Esophagus mucosa (tissue), 1 donor: ENCODE measurements around the gene COL9A1. TPM values are rescaled to one million over a fixed set of nuclear protein-coding genes. Genes with fewer than 3 reads are reported as not detected.
"Not testable (repeated sequence)": the region's sequence is repeated elsewhere in the genome, so short reads cannot be mapped to it uniquely, and the experiment has no call there.

Experiments used
- ATAC-seq: fragments of 200-7000 bp; cut with Tn5 transposase; one replicate; pipeline ENCODE4 v1.9.1; 2020
- total RNA-seq: library from RNA; stranded (reverse); gene quantifications from one replicate; pipeline ENCODE4 v1.2.4, GENCODE V29; 2023
- donor health status: DM: yes; HTN: yes; CAD: no.

The COL9A1 gene
- not detected for total RNA-seq

DNA sequence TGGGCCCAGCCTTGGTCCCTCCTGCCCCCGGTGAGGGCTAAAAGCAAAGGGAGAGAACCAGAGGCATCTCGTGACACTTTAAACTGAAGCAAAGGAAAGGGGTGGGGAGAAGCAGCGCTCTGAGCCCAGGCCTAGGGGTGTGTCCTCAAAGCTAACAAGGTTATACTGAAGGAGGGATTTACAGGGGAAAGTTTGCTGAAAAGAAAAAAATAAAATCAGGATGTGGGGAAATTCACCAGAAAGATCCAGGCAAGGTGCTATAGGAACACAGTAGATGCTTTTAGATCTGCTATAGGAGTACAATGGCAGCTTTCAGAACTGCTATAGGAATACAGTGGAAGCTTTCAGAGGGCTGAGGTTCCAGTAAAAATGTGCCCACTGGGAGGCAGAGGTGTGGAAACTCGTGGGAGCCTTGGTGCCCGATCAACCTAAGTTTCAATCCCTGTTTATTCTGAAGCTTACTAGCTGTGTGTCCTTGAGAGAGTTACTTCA lies at the start of gene COL9A1:
TSS of gene COL9A1 (minus strand) at position 51 of the 492 bp plus-strand sequence. CDS start 160 bp downstream, outside the sequence.
- ATAC-seq, result no peak

DNA sequence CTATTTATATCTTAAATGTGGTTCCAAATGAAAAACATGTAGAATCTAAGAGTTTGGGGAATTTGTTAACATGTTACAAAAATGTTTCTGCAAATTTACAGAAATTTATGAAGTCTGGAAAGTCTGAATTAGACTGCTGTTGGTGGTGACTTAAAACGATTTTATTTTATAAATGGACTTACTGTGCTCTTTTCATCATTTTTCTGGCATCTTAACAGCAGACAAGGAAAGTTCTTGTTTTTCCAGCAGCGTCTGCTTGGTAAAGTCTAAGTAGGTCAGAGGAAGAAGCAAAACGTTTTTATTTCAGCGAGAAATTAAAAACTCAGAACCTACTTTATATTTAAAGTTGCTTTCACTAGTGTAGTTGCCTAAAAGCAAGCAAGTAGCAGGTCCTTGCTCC lies 48.6 kb upstream of the COL9A1 start:
- ATAC-seq, result no peak

DNA sequence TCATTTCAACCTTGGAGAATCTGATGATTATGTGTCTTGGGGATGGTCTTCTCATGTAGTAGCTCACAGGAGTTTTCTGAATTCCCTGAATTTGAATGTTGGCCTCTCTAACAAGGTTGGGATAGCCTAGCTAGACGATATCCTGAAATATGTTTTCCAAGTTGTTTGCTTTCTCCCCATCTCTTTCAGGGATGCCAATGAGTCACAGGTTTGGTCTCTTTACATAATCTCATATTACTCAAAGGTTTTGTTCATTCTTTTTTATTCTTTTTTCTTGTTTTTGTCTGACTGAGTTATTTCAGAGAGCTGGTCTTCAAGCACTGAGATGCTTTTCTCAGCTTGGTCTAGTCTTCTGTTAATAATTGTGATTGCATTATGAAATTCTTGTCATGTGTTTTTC lies 42.7 kb upstream of the COL9A1 start:
- ATAC-seq, result no peak

DNA sequence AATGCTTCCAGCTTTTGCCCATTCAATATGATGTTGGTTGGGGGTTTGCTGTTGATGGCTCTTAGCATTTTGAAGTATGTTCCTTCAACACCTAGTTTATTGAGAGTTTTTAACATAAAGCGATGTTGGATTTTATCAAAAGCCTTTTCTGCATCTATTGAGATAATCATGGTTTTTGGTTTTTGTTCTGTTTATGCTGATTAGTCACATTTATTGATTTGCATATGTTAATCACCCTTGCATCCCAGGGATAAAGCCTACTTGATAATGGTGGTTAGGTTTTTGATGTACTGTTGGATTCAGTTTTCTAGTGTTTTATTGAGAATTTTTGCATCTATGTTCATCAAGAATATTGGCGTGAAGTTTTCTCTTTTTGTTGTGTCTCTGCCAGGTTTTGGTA lies 40.4 kb upstream of the COL9A1 start:
- no peak for ATAC-seq

DNA sequence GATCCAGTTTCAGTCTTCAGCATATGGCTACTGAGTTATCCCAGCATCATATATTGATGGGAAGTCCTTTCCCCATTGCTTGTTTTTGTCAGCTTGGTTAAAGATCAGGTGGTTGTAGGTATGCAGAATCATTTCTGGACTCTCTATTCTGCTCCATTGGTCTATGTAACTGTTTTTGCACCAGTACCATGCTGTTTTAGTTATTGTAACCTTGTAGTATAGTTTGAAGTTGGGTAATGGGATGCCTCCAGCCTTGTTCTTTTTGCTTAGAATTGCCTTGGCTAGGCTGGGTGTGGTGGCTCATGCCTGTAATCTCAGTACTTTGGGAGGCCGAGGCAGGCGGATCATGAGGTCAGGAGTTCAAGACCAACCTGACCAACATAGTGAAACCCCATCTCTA lies 36.9 kb upstream of the COL9A1 start:
- not testable (repeated sequence) for ATAC-seq

DNA sequence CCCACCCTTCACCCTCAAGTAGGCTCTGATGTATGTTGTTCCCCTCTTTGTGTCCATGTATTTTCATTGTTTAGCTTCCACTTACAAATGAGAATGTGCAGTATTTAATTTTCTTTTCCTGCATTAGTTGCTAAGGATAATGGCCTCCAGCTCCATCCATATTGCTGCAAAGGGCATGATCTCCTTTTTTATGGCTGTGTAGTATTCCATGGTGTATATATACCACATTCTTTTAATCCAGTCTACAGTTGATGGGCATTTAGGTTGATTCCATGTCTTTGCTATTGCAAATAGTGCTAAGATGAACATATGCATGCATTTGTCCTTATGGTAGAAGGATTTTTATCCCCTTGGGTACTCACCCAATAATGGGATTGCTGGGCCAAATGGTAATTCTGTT lies 35.9 kb upstream of the COL9A1 start:
- no peak for ATAC-seq

DNA sequence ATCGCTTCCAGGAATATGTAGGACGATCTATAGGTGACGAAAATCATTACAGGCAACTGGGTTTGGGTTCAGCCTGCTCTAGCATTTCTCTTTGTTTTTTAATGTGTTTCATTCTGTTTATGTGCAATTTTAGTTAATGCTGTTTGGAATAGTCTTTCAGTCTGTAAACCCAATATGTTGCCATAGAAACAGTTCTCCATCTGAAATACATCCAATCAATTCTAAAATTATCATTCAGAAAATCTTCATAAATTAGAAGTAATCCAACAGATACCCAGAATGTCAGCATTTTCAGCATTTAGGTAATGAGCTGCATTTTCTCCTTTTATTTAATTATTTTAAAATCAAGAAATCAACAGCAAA lies 34.8 kb upstream of the COL9A1 start:
- ATAC-seq, result no peak

DNA sequence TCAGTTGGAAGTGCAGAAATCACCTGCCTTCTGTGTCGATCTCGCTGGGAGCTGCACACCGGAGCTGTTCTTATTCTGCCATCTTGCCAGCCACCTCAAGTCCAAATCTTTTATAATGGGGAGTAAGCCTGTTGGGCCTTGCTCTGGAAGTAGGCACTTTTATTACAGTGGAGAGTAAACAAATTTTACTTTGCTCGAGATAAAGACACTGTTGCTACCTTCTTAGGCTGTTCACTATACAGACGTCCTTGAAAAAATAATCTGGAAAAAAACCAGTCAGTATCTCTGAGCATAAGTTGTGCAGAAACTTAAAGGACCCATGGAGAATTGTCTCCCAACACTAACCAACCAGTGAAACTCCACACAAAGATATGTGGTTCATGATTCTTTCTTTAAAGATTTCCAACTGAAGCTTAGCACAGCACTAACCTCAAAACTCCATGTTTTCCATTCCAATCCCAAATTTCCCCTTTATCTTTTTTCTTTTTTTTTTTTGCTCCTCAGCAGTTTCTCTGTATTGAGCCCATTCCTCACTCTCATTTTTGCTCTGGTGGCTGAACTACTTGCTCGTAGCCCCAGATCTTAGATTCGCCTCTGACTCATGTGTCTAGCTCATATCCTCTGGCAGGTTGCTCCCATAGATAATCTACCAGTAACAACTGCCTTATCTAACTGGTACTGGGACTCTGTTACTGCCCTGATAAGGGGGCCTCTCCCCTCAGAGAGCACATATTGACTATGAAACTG lies 34.3 kb upstream of the COL9A1 start:
- ATAC-seq, result no peak

DNA sequence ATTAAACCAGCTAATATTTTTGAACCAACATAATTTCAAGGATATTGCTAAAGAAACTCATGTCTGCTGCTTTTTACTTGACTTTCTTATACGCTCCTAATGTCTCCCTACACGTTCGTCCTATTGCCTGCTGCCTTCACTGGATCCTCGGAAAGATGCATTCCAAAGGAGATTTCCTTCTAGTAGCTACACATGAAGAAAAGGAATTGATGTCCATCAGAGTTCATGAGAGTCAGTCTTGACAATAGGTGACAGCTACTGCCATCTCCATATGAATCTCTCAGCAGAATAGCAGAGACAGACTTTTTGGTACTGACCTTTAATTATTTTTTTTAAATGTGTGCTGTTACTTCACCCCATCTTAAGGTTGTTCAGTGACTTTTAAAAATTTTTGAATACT lies 24.2 kb upstream of the COL9A1 start:
- ATAC-seq, result no peak

DNA sequence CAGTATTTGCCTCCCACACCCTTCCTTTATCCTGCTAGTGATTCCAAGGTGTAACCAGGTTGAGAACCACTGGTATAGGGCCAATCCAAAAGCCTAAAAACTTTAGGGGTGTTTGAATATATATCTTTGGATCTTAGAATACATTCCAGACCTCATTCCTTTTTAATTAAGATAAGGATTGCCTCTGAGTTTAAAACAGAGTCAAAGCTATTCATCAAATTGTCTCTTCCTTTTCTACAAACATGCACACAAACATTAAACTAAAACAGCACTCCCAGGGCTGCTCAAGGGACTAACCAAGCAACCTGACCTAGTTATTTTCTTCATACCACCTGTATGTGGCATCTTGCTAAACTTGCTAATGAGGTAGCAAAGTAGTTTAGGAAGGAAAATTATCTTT lies 22.1 kb upstream of the COL9A1 start:
- ATAC-seq, result no peak

DNA sequence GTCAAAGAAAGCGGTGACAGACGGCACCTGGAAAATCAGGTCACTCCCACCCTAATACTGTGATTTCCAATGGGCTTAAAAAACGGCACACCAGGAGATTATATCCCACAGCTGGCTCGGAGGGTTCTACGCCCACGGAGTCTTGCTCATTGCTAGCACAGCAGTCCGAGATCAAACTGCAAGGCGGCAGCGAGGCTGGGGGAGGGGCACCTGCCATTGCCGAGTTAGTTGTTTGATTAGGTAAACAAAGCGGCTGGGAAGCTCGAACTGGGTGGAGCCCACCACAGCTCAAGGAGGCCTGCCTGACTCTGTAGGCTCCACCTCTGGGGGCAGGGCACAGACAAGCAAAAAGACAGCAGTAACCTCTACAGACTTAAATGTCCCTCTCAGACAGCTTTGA lies 14.9 kb upstream of the COL9A1 start:
- ATAC-seq, result not testable (repeated sequence)

DNA sequence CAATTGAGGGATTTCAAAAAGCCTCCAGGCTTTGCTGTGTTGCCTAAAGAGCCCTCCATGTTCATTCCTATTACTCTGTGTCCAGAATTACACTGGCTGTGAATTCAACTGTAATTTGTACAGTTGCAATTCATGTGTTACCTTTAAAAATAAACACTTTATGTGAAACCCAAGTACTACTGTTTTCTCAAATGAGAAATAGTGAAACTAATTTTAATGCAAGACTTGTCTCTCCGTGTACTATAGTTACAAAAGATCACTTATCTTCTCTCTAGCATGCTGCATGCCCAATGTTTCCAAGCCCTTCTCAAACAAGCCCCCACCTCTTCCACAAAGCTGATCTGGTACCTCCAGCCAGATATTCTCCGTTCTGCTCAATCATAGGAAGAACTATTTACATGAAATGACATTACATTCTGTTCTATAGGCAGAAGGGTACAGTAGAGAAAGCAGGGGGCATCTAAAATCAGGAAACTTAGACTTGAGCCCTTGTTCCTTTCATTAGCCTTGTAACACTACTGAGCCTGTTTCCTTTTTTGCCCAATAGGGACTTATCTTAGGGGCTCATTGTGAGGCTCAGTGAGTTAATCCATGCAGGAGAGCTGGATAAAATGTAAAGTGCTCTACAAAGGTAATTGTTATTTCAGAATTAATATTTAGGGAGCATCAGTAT lies 12.3 kb upstream of the COL9A1 start:
- ATAC-seq, result no peak

DNA sequence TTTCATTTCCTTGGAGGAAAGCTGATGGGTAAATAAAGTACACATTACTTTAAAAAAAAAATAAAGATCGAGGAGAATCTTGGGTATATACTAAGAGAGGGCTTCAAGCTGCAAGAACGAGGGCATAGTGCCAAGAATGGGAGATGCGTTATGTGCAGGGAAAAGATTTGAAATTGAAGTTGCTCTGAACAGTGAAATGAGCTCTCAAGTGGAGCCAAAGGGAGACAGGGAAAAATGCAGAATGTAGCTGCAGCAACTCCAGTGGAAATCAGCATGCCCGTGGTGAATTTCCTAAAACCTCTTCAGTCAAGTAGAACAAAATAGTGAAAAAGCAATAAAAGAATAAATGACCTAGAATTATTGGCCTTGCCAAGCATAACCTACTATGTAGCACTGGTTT lies 11.4 kb upstream of the COL9A1 start:
- no peak for ATAC-seq

DNA sequence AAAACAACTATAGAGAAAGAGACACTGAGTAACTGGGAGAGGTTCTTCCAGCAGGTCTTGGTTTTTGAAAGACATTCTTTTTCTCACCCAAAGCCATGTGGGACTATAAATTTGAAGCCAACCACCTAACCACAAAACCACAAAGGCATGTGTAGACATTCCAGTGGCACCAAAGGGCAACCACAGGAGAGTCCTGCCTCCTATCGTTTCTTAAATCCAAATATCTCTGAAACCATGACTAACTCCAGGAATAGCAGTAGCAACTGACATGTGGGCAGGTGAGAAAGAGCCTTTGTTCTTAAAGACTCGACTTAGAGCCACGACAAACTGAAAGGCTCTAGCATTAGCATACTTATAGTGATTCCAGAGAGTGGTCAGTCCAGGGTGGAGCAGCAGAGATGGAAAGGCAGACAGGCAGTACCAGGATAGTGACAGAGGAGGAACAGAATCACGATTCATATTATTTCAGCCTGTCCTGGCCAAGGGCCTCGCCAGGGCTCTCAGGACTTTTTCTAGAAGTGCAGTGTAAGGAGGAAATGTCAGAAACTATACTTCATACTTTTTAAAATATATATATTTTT lies 9.4 kb upstream of the COL9A1 start:
- peak; percentile 25 for ATAC-seq

DNA sequence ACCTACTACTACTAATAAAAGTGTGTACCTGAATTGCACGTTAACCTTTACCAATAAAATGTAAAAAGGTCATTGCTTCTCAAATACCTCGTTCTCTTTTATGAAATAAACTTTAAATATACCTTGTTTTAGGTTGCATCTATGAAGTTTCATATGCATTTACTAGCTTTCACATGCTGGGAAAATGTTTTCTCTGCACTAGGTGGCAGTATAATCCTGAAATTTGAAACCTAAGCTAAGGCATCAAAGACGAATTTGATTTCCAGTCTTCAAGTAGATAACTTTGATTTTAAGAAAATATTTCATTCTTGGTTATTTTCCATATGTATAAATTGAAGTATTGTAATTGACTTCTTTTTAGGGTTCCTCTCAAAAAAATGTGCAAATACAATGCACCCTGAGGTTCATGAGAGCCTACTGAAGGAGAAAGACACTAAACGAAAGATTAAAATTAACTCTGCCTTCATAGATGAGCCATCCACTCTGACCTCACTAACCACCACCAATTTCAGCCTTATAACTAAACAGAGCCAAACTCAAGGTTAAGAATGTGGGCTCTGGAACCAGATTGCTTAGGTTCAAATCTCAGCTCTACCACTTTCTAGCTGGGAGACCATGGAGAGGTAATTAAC lies 7.3 kb upstream of the COL9A1 start:
- ATAC-seq, result no peak

DNA sequence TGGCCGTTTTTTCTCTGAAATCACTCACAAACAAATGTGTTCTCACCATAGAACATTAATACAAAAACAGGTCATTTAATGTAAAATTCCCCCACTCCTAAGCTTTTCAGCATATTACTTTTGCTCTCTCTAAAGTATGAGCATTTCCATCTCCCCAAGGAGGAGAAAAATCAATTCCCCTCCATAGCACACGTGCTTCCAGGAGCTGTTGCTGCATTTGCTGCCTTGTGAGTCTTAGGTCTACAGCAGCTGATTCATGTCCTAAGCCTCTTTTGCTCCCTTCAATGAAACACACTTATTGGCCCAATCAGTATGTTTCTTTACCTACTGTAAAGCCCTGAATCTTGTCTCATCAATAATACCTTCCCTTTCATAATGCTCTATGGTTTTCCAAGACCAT lies 6.4 kb upstream of the COL9A1 start:
- no peak for ATAC-seq

DNA sequence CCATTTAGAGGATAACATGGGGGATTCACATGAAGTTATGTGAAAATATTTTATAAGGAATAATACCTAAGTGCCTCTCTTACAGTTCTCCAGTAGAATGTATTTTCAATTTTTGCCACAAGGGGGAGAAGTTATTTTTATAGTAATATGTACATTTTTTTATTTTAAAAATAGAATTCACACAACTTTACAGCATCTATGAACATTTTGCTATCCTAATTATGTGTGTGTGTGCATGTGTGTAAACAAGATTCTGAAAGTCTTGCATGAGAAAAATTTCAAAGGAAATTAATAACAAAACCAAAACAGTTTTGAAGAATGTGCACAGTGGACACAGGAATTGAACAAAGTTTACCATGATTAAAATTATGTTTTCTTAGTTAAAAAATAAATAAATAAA lies 5.3 kb upstream of the COL9A1 start:
- ATAC-seq, result not testable (repeated sequence)

DNA sequence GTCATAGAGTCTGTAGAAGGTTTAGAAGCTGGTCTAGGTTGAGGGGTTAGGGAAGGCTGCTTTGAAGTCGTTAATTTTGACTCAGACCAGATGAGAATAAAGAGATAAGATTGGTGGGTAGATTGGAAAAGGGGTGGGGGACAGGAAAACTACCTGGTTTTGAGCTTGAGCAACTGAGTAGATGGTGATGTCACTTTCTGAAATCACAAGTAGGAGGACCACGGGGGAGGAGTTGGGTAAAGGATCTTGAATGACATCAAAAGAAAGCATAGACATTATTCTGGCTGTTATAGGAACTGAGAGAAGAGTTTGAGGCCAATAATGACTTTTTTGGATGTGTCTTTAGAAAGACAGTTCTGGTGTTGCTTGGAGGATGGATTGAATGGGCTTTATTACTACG lies 4.1 kb upstream of the COL9A1 start:
- no peak for ATAC-seq

DNA sequence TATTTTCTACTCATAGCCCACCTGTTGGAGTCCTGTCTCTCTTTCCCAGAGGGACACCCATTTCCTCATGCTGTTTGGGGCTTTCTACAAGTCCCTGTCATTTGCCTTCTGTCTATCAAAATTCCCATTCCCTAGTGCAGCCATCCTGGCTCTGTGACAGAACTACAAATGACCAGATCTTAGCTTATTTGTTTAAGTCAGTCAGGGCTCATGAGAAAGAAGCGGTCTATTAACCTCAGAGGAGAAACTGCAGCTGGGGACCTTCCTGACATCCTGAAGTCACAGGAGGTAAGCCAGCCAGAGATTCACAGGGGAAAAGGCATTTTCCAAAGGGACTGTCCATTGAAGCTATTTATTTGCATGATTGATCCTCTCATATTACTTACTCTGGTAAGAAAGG lies 1.7 kb upstream of the COL9A1 start:
- no peak for ATAC-seq

DNA sequence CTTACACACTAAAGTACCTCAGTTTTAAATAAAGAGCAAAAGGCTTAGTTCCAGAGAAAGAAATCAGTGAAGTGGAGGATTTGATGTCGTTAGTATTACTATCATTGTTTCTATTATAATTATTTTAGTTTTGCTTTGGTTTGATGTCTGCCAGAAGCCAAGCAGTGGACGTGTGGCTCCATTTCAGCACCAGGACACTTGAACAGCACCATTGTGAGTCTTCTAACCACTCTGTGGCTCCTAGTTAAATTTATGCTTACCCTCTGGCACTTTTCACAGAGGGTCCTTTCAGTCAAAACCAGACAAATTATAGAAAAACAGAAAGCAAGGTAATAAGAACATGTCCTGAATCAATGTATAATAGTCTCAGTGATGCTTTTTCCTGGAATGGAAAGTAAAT lies 3.4 kb downstream of the COL9A1 start:
- ATAC-seq, result no peak

DNA sequence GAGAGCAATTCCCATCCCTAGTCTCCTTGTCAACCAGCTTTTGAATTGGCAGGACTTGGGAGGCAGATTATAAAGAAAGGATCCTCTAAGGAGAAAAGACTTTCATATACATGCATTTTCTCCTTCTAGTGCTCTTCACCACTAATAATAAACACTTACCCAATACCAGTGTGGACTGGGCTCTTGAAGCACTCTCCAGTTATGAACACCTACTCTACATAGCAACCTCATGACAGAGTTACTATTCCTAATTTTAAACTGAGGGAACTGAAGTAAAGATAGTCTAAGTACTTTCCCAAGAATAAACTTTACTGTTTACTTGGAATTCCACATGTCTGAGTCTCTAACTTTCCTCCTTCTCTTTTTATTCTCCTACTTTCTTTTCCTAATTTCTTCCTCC lies 4.8 kb downstream of the COL9A1 start:
- no peak for ATAC-seq

DNA sequence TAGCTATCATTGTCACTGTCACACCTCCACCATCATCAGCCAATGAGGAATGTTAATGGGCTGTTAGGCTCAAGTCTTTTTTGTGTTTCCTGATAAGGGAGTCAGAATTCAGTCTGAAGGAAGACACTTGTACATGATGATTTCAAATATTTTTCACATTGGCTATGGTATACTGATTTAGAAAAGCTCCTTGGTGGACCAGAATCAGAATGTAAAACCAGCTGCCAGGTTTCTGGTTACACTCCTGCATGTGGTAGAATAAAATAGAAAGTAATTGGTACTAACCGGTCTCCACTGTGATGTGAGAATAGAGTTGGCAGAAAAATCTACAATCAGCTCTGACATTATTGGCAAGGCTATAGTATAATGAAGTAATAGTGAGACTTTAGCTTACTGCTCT lies 10.7 kb downstream of the COL9A1 start:
- no peak for ATAC-seq

DNA sequence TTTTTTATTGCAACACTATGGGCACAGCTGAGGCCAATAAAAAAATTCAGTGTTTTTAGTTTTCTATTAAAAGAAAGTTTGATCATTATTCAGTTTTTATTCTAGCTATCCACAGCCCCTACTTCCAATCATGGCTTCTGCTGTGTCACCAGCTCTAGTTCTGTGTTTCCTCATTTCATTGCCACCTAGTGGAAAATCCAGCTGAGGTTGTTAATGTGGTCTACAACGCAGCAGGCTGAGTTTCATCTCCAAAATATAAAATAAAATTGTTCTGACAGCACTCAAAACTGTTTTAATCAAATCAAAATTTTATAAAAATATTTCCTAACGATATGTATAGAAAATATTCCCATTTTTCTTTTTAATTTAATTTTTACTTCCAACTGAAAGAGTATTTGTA lies 13.6 kb downstream of the COL9A1 start:
- ATAC-seq, result no peak

DNA sequence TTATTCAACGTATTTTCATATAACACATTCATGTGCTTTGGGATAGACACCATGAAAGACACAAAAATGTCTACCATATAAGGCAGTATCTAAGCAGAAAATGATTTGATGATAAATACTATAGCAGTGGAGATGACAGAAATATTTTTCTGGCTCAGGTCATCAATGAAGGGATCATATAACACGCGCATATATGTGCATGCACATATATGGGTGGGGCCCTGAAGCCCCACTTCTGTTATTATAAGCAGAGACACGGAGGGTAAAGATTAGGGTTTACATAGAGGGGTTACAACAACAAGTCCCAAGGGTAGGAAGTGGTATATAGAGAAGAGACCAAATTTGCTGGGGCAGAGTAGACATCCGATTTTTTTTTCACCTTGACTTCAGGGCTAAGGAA lies 16.0 kb downstream of the COL9A1 start:
- ATAC-seq, result no peak
